MCF 10A (cell line): ENCODE measurements around the gene RNF5. TPM values are rescaled to one million over a fixed set of nuclear protein-coding genes. Genes with fewer than 3 reads are reported as not detected.

Experiments
- BruUV-seq: library from RNA; stranded (reverse); fragments of 400-500 nt; replicated peaks from 2 replicates; lab custom pipeline; 2021; lab: Mats Ljungman, UMichigan
- CTCF ChIA-PET: fragments of 300-600 bp; sonication (Branson Sonifier 250); formaldehyde crosslinking; extraction: SDS; loops from one replicate; lab custom pipeline; 2021; ENCODE audit warnings: antibody characterized with exemption, inconsistent platforms; lab: Yijun Ruan, JAX
- POLR2A ChIA-PET: fragments of 300-600, 350-650 bp; sonication (Branson Sonifier 250); formaldehyde crosslinking; extraction: SDS; loops from one replicate; lab custom pipeline; 2020; ENCODE audit warnings: antibody characterized with exemption, inconsistent platforms; lab: Yijun Ruan, JAX
- DNase-seq: peaks from one replicate; pipeline ENCODE4 v3.0.0-alpha.2; 2018; ENCODE audit not compliant: unreplicated experiment
- H3K27ac Mint-ChIP-seq: one replicate; pipeline ENCODE4 v1.8.0; 2022; ENCODE audit warnings: mild to moderate bottlenecking, low read depth, mixed read lengths; ENCODE audit not compliant: unreplicated experiment
- H3K27me3 Mint-ChIP-seq: one replicate; pipeline ENCODE4 v1.8.0; 2022; ENCODE audit warnings: mixed read lengths; ENCODE audit not compliant: insufficient read depth, unreplicated experiment
- H3K36me3 Mint-ChIP-seq: one replicate; pipeline ENCODE4 v1.8.0; 2022; ENCODE audit warnings: mild to moderate bottlenecking, moderate library complexity, mixed read lengths; ENCODE audit not compliant: insufficient read depth, unreplicated experiment
- H3K4me1 Mint-ChIP-seq: one replicate; pipeline ENCODE4 v1.8.0; 2022; ENCODE audit warnings: mixed read lengths; ENCODE audit not compliant: insufficient read depth, unreplicated experiment
- H3K4me3 Mint-ChIP-seq: one replicate; pipeline ENCODE4 v1.8.0; 2022; ENCODE audit warnings: mild to moderate bottlenecking, moderate library complexity, mixed read lengths; ENCODE audit not compliant: unreplicated experiment
- H3K9me3 Mint-ChIP-seq: one replicate; pipeline ENCODE4 v1.8.0; 2022; ENCODE audit warnings: mixed read lengths; ENCODE audit not compliant: unreplicated experiment
- intact Hi-C: fragments of 100-400 bp; cut with micrococcal nuclease; formaldehyde crosslinking; loops from 2 replicates; pipeline ENCODE4 v1.14.1; 2022
- total RNA-seq: library from RNA; stranded (reverse); gene quantifications from 2 replicates; pipeline ENCODE4 v1.2.3, GENCODE V29; 2022
- TF ChIP-seq, protein P1 (sequence below): fragments of 200-600 bp; IDR thresholded peaks from one replicate; pipeline ENCODE4 v1.8.0; 2022; ENCODE audit warnings: antibody characterized with exemption, mild to moderate bottlenecking; ENCODE audit not compliant: unreplicated experiment

Gene RNF5
- total RNA-seq, 1 experiment from 2014 or later: 28.1 TPM

DNA sequence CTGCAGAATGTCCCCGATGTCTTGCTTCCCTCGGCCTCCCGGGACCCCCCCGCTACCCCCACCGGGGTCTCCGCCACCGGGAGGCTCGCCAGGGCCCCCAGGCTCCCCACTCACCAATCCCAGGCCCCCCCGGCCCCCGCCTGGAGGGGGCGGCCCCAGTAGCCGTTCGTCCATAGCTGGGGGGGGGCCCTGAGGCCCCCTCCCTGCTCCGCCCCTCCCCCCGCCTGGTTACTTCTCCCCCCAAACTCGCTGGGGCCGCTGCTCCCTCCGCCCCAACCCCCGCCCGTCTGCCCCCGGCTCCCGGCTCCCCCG is 11.5 kb downstream of the RNF5 start:
- no TSS peak for BruUV-seq
- POLR2A ChIA-PET: interaction anchor here (0.6 to 3.2 kb wide), 8 partner anchors 12 to 1201 kb away, joined by 3 to 78 read pairs (median 3); partner anchors contain the start of genes AGPAT1, ATF6B, FKBPL and RNF5

DNA sequence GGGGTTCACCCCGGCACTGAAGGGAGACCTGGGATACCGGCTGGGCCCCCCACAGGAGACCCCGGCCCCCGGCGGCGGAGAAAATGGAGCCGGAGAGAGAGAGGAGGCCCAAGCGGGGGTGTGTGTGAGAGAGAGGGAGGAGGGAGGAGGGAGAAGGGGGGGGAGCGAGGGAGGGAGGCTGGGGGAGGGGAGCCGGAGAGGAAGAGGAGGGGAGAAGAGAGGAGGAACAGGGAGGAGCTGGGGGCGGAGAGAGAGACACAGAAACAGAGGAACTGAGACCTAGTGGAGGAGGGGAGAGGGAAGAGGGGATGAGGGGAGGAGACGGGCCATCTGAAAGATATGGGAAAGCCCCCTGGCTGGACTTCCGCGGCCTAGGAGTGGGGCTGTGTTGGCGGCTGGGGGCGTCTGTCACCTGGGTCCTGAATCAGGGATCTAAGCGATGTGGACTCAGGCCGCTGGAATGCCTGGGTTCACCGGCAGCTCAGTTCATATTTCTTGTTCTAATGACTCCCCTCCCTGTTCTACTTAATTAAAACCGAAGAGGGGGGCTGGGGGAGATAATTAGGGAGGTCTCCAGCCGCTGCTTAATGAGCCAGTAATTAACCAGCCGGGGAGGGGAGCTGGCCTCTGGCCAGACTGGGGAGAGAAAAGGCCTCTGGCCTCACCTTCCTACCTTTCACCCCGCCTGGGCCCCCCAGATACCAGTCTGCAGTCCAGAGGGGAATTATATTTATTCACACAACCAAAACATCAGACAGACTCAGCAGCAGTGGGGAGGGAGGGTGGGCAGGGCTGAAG is 12.0 kb downstream of the RNF5 start, which contains the start of gene PBX2:
TSS of gene PBX2 (minus strand) at position 149 of the 798 bp plus-strand sequence. CDS start 287 bp downstream, outside the sequence.
- intact Hi-C loops: no loop called here
- POLR2A ChIA-PET: interaction anchor here (0.6 to 3.2 kb wide), 16 partner anchors 8 to 1200 kb away, joined by 3 to 78 read pairs (median 3); partner anchors contain the start of genes AGPAT1, ATF6B, BRD2 and FKBPL
- Mint-ChIP-seq H3K4me1 (peaks cover 33% of the 10 kb centered on the region), H3K9me3 (no peaks in the 10 kb centered on the region), H3K36me3 (peaks cover 28% of the 10 kb centered on the region), H3K27ac (peak within 1 kb of the TSS; percentile 86), H3K4me3 (peak within 1 kb of the TSS; percentile 83), H3K27me3 (no peaks in the 10 kb centered on the region)
- TF ChIP-seq, protein P1, sequence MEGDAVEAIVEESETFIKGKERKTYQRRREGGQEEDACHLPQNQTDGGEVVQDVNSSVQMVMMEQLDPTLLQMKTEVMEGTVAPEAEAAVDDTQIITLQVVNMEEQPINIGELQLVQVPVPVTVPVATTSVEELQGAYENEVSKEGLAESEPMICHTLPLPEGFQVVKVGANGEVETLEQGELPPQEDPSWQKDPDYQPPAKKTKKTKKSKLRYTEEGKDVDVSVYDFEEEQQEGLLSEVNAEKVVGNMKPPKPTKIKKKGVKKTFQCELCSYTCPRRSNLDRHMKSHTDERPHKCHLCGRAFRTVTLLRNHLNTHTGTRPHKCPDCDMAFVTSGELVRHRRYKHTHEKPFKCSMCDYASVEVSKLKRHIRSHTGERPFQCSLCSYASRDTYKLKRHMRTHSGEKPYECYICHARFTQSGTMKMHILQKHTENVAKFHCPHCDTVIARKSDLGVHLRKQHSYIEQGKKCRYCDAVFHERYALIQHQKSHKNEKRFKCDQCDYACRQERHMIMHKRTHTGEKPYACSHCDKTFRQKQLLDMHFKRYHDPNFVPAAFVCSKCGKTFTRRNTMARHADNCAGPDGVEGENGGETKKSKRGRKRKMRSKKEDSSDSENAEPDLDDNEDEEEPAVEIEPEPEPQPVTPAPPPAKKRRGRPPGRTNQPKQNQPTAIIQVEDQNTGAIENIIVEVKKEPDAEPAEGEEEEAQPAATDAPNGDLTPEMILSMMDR: no peak
- CTCF ChIA-PET: interaction anchor here (0.9 kb wide), 1 partner anchor 13 kb away, joined by 3 read pairs; no protein-coding TSS in a partner anchor
- TSS peak; percentile 97 for BruUV-seq
- DNase-seq: peak; percentile 92

More for the DNA sequence above, 11.5 kb downstream of the RNF5 start:
- peaks cover 33% of the 10 kb centered on the region for H3K36me3 Mint-ChIP-seq
- no peak for DNase-seq
- peak overlapping the region; percentile 86 for H3K27ac Mint-ChIP-seq
- peaks cover 28% of the 10 kb centered on the region for H3K4me1 Mint-ChIP-seq
- CTCF ChIA-PET: interaction anchor here (0.7 kb wide), 1 partner anchor 12 kb away, joined by 3 read pairs; no protein-coding TSS in a partner anchor
- no peaks in the 10 kb centered on the region for H3K9me3 Mint-ChIP-seq
- peak overlapping the region; percentile 83 for H3K4me3 Mint-ChIP-seq
- TF ChIP-seq, protein P1: no peak
- H3K27me3 Mint-ChIP-seq: no peaks in the 10 kb centered on the region
- intact Hi-C loops: no loop called here

DNA sequence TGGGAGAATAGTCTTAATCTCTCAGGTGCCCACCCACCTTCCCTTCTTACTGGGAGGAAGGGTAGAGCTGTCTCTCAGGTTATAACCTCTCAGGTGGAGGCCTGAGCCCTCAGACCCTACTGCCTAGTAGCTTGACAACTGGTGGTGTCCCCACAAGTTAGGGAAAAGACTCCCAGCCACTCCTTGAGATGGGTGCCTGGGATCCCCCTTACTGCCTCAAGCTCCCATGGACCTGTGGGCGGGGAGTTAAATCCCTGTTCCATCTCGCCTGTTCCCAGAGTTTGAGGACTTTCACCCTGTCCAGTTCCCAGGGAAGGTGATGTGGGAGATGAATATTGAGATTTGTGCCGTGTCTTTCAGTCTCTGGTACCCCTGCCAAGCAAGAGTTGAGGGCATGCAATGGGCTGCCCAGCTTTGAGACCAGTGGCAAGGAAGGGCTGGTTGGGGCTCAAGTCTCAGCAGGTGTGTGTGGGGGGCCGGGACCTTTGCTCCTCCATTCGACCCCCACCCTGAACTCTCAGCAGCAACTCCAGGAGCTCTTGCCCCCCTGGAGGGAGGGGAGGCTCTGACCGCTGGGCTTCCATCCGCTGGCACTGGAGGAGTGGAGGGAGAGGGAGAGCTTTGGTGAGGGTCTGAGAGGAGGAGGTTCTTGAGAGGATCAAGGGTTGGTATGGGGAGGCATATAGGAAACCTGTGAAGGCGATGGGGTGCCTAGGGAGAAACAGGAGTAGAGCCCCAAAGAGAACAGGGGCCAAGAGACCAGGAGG is 12.9 kb downstream of the RNF5 start:
- intact Hi-C loops: no loop called here
- no peak for DNase-seq
- Mint-ChIP-seq H3K9me3 (no peaks in the 10 kb centered on the region), H3K4me1 (peaks cover 29% of the 10 kb centered on the region), H3K27ac (peak overlapping the region; percentile 86), H3K36me3 (peaks cover 19% of the 10 kb centered on the region), H3K4me3 (peak overlapping the region; percentile 83), H3K27me3 (no peaks in the 10 kb centered on the region)
- TF ChIP-seq, protein P1: no peak
- ChIA-PET CTCF (interaction anchor here (0.9 kb wide), 1 partner anchor 14 kb away, joined by 3 read pairs; no protein-coding TSS in a partner anchor), POLR2A (interaction anchor here (0.7 to 5.9 kb wide), 11 partner anchors 9 to 1098 kb away, joined by 3 to 112 read pairs (median 3); partner anchors contain the start of genes AGPAT1, ATF6B, BRD2 and FKBPL)
- BruUV-seq: no TSS peak
